OCI-LY3 (cell line): ENCODE results near the gene SAMHD1.

Experiments used
- H2AFZ ChIP-seq: fragments of 200-600, 300-600 bp; shearing (Covaris generic); 2 replicates; pipeline ENCODE4 v1.6.0; 2014; ENCODE audit warnings: antibody characterized with exemption, low read depth, low read length
- H3K27ac ChIP-seq: fragments of 200-600, 300-600 bp; sonication (generic); 2 replicates; pipeline ENCODE4 v1.5.1; 2014; ENCODE audit warnings: mild to moderate bottlenecking, low read length, moderate library complexity, mixed read lengths
- H3K27me3 ChIP-seq: fragments of 200-600, 300-600 bp; sonication (generic); 2 replicates; pipeline ENCODE4 v1.6.1; 2014; ENCODE audit warnings: low read depth, low read length, mixed read lengths
- H3K36me3 ChIP-seq: fragments of 200-600, 300-600 bp; sonication (generic); replicated peaks from 2 replicates; pipeline ENCODE3; 2014; ENCODE audit warnings: low read depth, low read length, mixed read lengths
- H3K4me1 ChIP-seq: fragments of 300-600, 200-600 bp; sonication (generic); 2 replicates; pipeline ENCODE4 v1.6.1; 2014; ENCODE audit warnings: low read length, mixed read lengths
- H3K4me2 ChIP-seq: fragments of 200-600, 300-600 bp; sonication (generic); 2 replicates; pipeline ENCODE4 v1.6.1; 2014; ENCODE audit warnings: low read length, mixed read lengths
- H3K4me3 ChIP-seq: fragments of 300-600, 200-600 bp; sonication (generic); 2 replicates; pipeline ENCODE4 v1.5.1; 2014; ENCODE audit warnings: antibody characterized with exemption, mild to moderate bottlenecking, low read length, moderate library complexity
- H3K79me2 ChIP-seq: fragments of 300-600, 200-600 bp; shearing (Covaris generic); 2 replicates; pipeline ENCODE4 v1.6.1; 2014; ENCODE audit warnings: mild to moderate bottlenecking, low read length, mixed read lengths
- H3K9ac ChIP-seq: fragments of 300-600, 200-600 bp; shearing (Covaris generic); 2 replicates; pipeline ENCODE4 v1.6.0; 2014; ENCODE audit warnings: mild to moderate bottlenecking, low read length, moderate library complexity
- H3K9me3 ChIP-seq: fragments of 200-600, 300-600 bp; shearing (Covaris generic); 2 replicates; pipeline ENCODE4 v1.6.1; 2014; ENCODE audit warnings: low read length, mixed read lengths; ENCODE audit not compliant: insufficient read depth
- H4K20me1 ChIP-seq: fragments of 200-600, 300-600 bp; sonication (generic); 2 replicates; pipeline ENCODE4 v1.6.1; 2016; ENCODE audit warnings: low read length, mixed read lengths; ENCODE audit not compliant: insufficient read depth
- CTCF ChIP-seq: fragments of 200-600, 300-600 bp; sonication (generic); IDR thresholded peaks from 2 replicates; pipeline ENCODE4 v1.5.1; 2014; ENCODE audit warnings: antibody characterized with exemption, low read length, low read depth
- EZH2phosphoT487 ChIP-seq: fragments of 200-600 bp; shearing (Covaris generic); IDR thresholded peaks from 2 replicates; pipeline ENCODE4 v1.6.1; 2018; ENCODE audit warnings: antibody characterized with exemption, mixed run types, low read depth

Gene SAMHD1

DNA sequence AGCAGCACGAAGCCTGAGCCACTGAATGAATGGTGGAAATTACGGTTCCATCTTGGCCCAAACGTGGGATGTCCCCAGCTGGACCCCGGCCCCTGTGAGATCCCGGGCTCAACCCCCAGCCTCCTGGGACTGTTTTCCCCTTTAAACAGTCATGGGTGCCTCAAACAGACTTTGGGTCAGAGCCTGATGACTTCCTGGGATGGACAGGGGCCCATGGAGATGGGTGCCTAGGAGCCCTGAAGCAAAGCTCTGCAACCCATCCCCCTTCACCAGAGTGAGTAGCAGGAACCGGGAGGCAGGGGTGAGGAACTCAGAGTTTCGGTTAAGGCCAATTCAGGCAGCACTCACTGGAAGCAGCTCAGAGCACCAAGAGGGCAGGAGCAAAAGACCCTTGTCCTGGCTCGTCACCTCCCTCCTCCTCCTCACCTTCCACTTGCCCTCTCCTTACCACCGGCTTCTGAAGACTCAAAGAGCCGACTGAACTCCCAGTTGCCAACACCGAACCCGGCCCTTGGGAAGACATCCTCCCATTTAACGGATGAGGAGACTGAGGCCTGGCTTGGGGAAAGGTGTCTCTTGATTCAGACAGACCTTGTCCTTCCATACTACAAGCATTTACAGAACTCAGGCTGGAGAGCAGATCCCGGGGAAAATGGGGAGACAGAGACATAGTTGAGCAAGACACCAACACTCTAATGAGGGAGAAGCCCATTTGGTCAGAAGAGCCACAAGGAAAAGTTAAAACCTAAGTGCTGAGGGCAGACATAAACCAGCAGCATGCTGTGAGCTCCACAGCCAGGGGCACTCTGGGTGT, 90.5 kb downstream of the SAMHD1 start:
- Histone ChIP-seq H3K4me1 (peaks cover 33% of the 10 kb centered on the region), H4K20me1 (no peaks in the 10 kb centered on the region; the same call in 1 of the 2 replicates), H3K4me3 (peak overlapping the region; percentile 45; the same call in 1 of the 2 replicates), H3K27me3 (no peaks in the 10 kb centered on the region), H3K9me3 (no peaks in the 10 kb centered on the region), H3K9ac (peak overlapping the region; percentile 24; the same call in 1 of the 2 replicates), H2AFZ (no peak overlapping the region), H3K27ac (no peak overlapping the region), H3K4me2 (peak overlapping the region; percentile 63), H3K36me3 (no peaks in the 10 kb centered on the region), H3K79me2 (peaks cover 18% of the 10 kb centered on the region)
- TF ChIP-seq EZH2phosphoT487, result no peak
- no peak for TF ChIP-seq CTCF

GRCh38 chr20:36860339-36860738, 91.2 kb downstream of the SAMHD1 start:
- H3K9ac ChIP-seq, result no peak overlapping the region
- peaks cover 18% of the 10 kb centered on the region for H3K79me2 ChIP-seq
- H3K9me3 ChIP-seq, result no peaks in the 10 kb centered on the region
- H3K27ac ChIP-seq, result no peak overlapping the region
- H3K4me2 ChIP-seq, result no peak overlapping the region
- no peaks in the 10 kb centered on the region for H3K27me3 ChIP-seq
- TF ChIP-seq CTCF, result no peak
- no peak for TF ChIP-seq EZH2phosphoT487
- no peak overlapping the region for H2AFZ ChIP-seq
- H4K20me1 ChIP-seq, result no peaks in the 10 kb centered on the region; the same call in 1 of the 2 replicates
- H3K36me3 ChIP-seq, result no peaks in the 10 kb centered on the region
- no peak overlapping the region for H3K4me3 ChIP-seq
- peaks cover 40% of the 10 kb centered on the region for H3K4me1 ChIP-seq

- no peaks in the 10 kb centered on the region for H3K27me3 ChIP-seq
- H3K4me1 ChIP-seq, result peaks cover 36% of the 10 kb centered on the region
- H3K4me2 ChIP-seq, result no peak overlapping the region
- H3K9ac ChIP-seq, result no peak overlapping the region
- H2AFZ ChIP-seq, result no peak overlapping the region
- peaks cover 18% of the 10 kb centered on the region for H3K79me2 ChIP-seq
- no peaks in the 10 kb centered on the region for H3K36me3 ChIP-seq
- H3K9me3 ChIP-seq, result no peaks in the 10 kb centered on the region
- H3K4me3 ChIP-seq, result no peak overlapping the region
- no peaks in the 10 kb centered on the region; the same call in 1 of the 2 replicates for H4K20me1 ChIP-seq
- no peak overlapping the region for H3K27ac ChIP-seq
- no peak for TF ChIP-seq CTCF
- TF ChIP-seq EZH2phosphoT487, result no peak
These were observed 91.7 kb downstream of the SAMHD1 start for GRCh38 chr20:36859700-36860330.

- Histone ChIP-seq H3K27me3 (no peaks in the 10 kb centered on the region), H3K4me2 (no peak overlapping the region), H3K36me3 (no peaks in the 10 kb centered on the region), H3K9me3 (no peaks in the 10 kb centered on the region), H3K79me2 (peaks cover 18% of the 10 kb centered on the region), H3K4me3 (no peak overlapping the region), H3K27ac (no peak overlapping the region), H4K20me1 (no peaks in the 10 kb centered on the region; the same call in 1 of the 2 replicates), H2AFZ (no peak overlapping the region), H3K4me1 (peaks cover 33% of the 10 kb centered on the region), H3K9ac (no peak overlapping the region)
- no peak for TF ChIP-seq CTCF
- TF ChIP-seq EZH2phosphoT487, result no peak
These were observed 92.3 kb downstream of the SAMHD1 start for GRCh38 chr20:36859282-36859555.
